Measurements from ENCODE around the gene SCTR. TPM values are rescaled to one million over a fixed set of nuclear protein-coding genes. Genes with fewer than 3 reads are reported as not detected.

Gene SCTR
- total RNA-seq, 1 donor from 2014 or later = 33.1 TPM

DNA sequence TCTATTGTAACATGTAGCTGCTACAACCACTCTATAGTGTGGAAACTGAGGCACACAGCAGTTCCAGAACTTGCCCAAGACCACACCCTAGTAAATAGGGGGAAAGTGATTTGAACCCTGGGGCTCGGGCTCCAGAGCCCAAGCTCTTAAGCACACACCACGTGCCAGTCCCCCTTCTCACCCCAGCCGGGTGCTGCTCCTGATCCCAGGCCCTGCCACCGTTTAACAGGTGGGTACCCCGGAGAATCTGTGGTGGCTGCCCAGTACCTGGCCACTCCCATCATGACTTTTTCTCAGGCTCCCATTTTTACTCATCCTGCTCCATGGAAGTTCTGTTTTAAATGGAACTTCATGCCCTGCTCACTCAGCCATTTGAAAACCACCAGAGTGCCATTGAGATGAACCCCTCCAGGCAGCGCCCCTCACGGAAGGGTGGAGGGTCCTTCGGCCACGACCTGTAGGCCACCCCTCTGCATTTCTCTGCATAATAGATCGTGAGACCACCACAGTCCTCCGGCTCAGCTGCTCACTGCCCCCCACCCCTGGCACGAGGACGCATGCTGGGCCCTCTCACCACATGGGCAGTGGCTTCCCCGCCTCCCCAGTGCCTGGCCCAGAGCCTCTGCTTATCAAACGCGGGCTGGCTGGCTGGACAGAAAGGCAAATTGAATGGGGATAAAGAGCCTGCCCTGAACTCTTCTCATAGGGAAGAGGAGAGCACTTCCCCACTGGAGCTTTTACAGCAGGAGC lies 50.5 kb downstream of the SCTR start:
- Mint-ChIP-seq H3K36me3 (ENCODE audit: insufficient read depth) (no peaks in the 10 kb centered on the region), H3K9me3 (ENCODE audit: low read depth) (no peaks in the 10 kb centered on the region), H3K4me3 (ENCODE audit: low read depth) (no peak overlapping the region), H3K27ac (no peak overlapping the region), H3K27me3 (no peaks in the 10 kb centered on the region), H3K4me1 (ENCODE audit: low read depth) (peaks cover 7% of the 10 kb centered on the region)
- no peak for DNase-seq (ENCODE audit: low spot score, unreplicated experiment)
- no peak for TF ChIP-seq CTCF (IDR thresholded peaks at IDR 0.05; ENCODE audit: unreplicated experiment)

DNA sequence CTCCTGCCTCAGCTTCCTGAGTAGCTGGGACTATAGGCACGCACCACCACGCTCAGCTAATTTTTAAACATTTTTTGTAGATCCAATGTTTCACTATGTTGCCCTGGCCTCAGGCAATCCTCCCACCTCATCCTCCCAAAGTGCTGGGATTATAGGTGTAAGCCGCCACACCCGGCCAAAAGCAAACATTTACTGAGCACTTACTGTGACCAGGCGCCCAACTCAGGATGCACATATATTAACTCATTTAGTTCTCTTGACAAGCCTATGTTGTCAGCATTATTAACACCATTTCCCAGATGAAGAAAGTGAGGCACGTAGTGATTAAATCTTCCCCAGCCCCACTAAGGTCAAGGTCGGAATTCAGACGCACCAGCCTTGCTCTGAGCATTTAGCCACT lies 51.5 kb downstream of the SCTR start:
- Mint-ChIP-seq H3K36me3 (ENCODE audit: insufficient read depth) (no peaks in the 10 kb centered on the region), H3K27me3 (no peaks in the 10 kb centered on the region), H3K9me3 (ENCODE audit: low read depth) (no peaks in the 10 kb centered on the region)

DNA sequence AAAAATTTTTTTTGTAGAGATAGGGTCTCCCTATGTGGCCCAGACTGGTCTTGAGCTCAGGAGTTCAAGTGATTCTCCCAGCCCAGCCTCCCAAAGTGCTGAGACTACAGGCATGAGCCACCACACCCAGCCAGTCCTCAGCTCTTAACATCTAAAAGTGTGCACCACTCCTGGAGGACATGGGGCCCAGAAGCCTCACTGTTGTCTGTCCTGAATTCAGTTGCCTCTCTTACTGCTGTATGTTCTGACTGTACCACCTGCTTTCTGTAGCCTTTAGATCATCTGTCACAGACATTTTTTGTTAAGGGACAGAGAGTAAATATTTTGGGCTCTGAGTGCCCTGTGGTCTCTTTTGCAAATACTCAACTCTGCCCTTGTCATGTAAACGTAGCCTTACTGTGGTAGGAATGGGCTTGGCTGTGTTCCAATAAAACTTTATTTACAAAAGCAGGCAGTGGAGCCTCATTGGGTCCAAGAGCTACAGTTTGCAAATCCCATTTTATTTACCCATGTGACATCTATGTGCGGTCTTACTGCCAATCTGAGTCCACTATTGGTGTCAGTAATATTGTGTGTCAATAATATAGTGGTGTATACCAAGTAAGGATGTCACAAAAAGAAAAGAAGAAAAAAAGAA lies 54.5 kb downstream of the SCTR start:
- DNase-seq (ENCODE audit: low spot score, unreplicated experiment) = no peak
- H3K27me3 Mint-ChIP-seq = no peaks in the 10 kb centered on the region
- no peaks in the 10 kb centered on the region for H3K9me3 Mint-ChIP-seq (ENCODE audit: low read depth)
- H3K27ac Mint-ChIP-seq = no peak overlapping the region
- no peak overlapping the region for H3K4me3 Mint-ChIP-seq (ENCODE audit: low read depth)
- no peaks in the 10 kb centered on the region for H3K4me1 Mint-ChIP-seq (ENCODE audit: low read depth)
- TF ChIP-seq CTCF (IDR thresholded peaks at IDR 0.05; ENCODE audit: unreplicated experiment) = no peak
- H3K36me3 Mint-ChIP-seq (ENCODE audit: insufficient read depth) = no peaks in the 10 kb centered on the region

More for the DNA sequence above, 51.5 kb downstream of the SCTR start:
- Mint-ChIP-seq H3K27ac (no peak overlapping the region), H3K4me1 (ENCODE audit: low read depth) (peaks cover 5% of the 10 kb centered on the region), H3K4me3 (ENCODE audit: low read depth) (no peak overlapping the region)
- no peak for TF ChIP-seq CTCF (IDR thresholded peaks at IDR 0.05; ENCODE audit: unreplicated experiment)
- no peak for DNase-seq (ENCODE audit: low spot score, unreplicated experiment)

DNA sequence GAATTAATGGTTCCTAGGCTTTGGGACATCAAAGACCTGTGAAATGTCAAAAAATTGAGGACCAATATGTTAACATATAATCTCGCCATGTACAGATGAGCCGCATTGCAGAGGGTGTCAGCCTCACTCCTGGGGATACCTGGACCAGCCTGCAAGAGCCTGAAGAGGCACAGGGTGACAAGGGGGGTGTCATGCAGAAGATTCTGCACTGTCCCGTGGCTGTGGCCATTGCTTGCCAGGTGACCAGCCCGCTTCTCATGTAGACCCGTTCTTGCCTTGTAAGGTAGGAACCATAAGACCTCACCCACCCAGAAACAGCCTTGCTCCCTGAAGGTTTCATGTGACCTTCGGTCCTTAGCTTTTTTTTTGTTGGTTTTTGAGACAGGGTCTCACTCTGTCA lies 55.2 kb downstream of the SCTR start:
- Mint-ChIP-seq H3K27ac (no peak overlapping the region), H3K27me3 (no peaks in the 10 kb centered on the region), H3K4me3 (ENCODE audit: low read depth) (no peak overlapping the region), H3K4me1 (ENCODE audit: low read depth) (no peaks in the 10 kb centered on the region), H3K36me3 (ENCODE audit: insufficient read depth) (no peaks in the 10 kb centered on the region), H3K9me3 (ENCODE audit: low read depth) (no peaks in the 10 kb centered on the region)
- no peak for TF ChIP-seq CTCF (IDR thresholded peaks at IDR 0.05; ENCODE audit: unreplicated experiment)
- DNase-seq (ENCODE audit: low spot score, unreplicated experiment) = no peak

GRCh38 chr2:119468154-119468955 lies 55.9 kb downstream of the SCTR start:
- TF ChIP-seq CTCF (IDR thresholded peaks at IDR 0.05; ENCODE audit: unreplicated experiment) = no peak
- H3K36me3 Mint-ChIP-seq (ENCODE audit: insufficient read depth) = no peaks in the 10 kb centered on the region
- no peaks in the 10 kb centered on the region for H3K9me3 Mint-ChIP-seq (ENCODE audit: low read depth)
- no peaks in the 10 kb centered on the region for H3K27me3 Mint-ChIP-seq
- no peak overlapping the region for H3K27ac Mint-ChIP-seq
- no peaks in the 10 kb centered on the region for H3K4me1 Mint-ChIP-seq (ENCODE audit: low read depth)
- H3K4me3 Mint-ChIP-seq (ENCODE audit: low read depth) = no peak overlapping the region
- DNase-seq (ENCODE audit: low spot score, unreplicated experiment) = no peak

All from progenitor cell of endocrine pancreas (in vitro differentiated cells).